Naive B cell (primary cell): ENCODE results near the gene GATC. TPM values are rescaled to one million over a fixed set of nuclear protein-coding genes. Genes with fewer than 3 reads are reported as not detected.

Experiments
- ATAC-seq, 2 donors: fragments of 150-1000 bp; cut with Tn5 transposase; 2 replicates each; pipeline ENCODE4 v1.10.0; 2021; ENCODE audit warnings: low read depth in 2 of 2, mild to moderate bottlenecking in 2 of 2, moderate library complexity in 2 of 2
- DNase-seq: peaks from one replicate; pipeline ENCODE4 v3.0.0; 2022
- H3K27ac Mint-ChIP-seq, 6 donors: one replicate each; pipeline ENCODE4 v1.8.0; 2020 to 2022; ENCODE audit warnings: mild to moderate bottlenecking in 6 of 6, mixed read lengths in 6 of 6, moderate library complexity in 5 of 6, inconsistent platforms in 2 of 6
- H3K27me3 Mint-ChIP-seq, 3 donors: one replicate each; pipeline ENCODE4 v1.8.0; 2021 to 2022; ENCODE audit warnings: mixed read lengths in 3 of 3, mild to moderate bottlenecking in 1 of 3
- H3K36me3 Mint-ChIP-seq, 2 donors: one replicate each; pipeline ENCODE4 v1.8.0; 2020 to 2022; ENCODE audit warnings: mixed read lengths in 2 of 2, inconsistent platforms in 1 of 2, mild to moderate bottlenecking in 1 of 2
- H3K4me1 Mint-ChIP-seq, 3 donors: one replicate each; pipeline ENCODE4 v1.8.0; 2020 to 2022; ENCODE audit warnings: mixed read lengths in 3 of 3, inconsistent platforms in 1 of 3, mild to moderate bottlenecking in 1 of 3, moderate library complexity in 1 of 3
- H3K4me3 Mint-ChIP-seq, 8 donors: one replicate each; pipeline ENCODE4 v1.8.0; 2020 to 2022; ENCODE audit warnings: mild to moderate bottlenecking in 8 of 8, mixed read lengths in 8 of 8, moderate library complexity in 8 of 8, inconsistent platforms in 2 of 8
- H3K9me3 Mint-ChIP-seq, 7 donors: one replicate each; pipeline ENCODE4 v1.8.0; 2020 to 2022; ENCODE audit warnings: mixed read lengths in 7 of 7, mild to moderate bottlenecking in 5 of 7, inconsistent platforms in 2 of 7, moderate library complexity in 1 of 7
- polyA plus RNA-seq, 6 donors: library from polyadenylated mRNA; unstranded; fragments of 300-500 nt; fragmentation: Illumina TruSeq; gene quantifications; one replicate each; pipeline ENCODE4 v1.2.3, GENCODE V29; 2021; ENCODE audit warnings: low read depth in 6 of 6

The GATC gene
- polyA plus RNA-seq, 6 donors from 2014 or later: 9.7 to 16.3 (median 14.5) TPM

DNA sequence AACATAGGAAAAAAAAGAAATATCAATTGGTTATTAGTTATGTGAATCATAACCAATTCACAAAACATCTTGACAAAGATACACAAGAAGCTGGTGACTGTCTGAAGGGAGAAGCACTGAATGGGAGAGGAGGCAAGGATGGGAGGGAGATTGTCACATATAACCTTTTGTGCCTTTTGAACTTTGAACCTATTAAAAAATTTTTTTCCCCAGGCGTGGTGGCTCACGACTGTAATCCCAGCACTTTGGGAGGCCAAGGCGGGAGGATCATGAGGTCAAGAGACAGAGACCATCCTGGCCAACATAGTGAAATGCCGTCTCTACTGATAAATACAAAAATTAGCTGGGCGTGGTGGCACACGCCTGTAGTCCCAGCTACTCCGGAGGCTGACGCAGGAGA lies 62.3 kb downstream of the GATC start:
- peaks cover 4 to 18% of the 10 kb centered on the region in 2 donors for H3K36me3 Mint-ChIP-seq
- no peaks in the 10 kb centered on the region for H3K9me3 Mint-ChIP-seq
- H3K27ac Mint-ChIP-seq: no peak overlapping the region
- H3K27me3 Mint-ChIP-seq: no peaks in the 10 kb centered on the region
- ATAC-seq (no peak), DNase-seq (no peak)
- H3K4me1 Mint-ChIP-seq: no peaks in the 10 kb centered on the region
- H3K4me3 Mint-ChIP-seq: no peak overlapping the region

Other genes starting within 250 kb of the GATC start
- 1,000 to 10,000 TPM; 1,332 to 2,325 (median 1,674) TPM for gene RPLP0, start 245.3 kb upstream of the GATC start, polyA plus RNA-seq
- 1 to 10 TPM in 5 of 6 donors, under 1 TPM in 1; 0.95 to 6.0 (median 3.7) TPM for gene PXN, start 180.7 kb upstream of the GATC start, polyA plus RNA-seq
- 100 to 1,000 TPM in 1 of 6 donors, 10 to 100 TPM in 1, not detected in 4; 82.0 to 107 TPM for gene RNU4-2, start 154.5 kb upstream of the GATC start, polyA plus RNA-seq
- not detected for gene RNU4-1, start 153.2 kb upstream of the GATC start, polyA plus RNA-seq
- gene SIRT4, start 144.1 kb upstream of the GATC start, polyA plus RNA-seq: 1 to 10 TPM; 1.3 to 4.3 (median 1.4) TPM
- not detected for gene PLA2G1B, start 118.7 kb upstream of the GATC start, polyA plus RNA-seq
- not detected for gene MSI1, start 77.3 kb upstream of the GATC start, polyA plus RNA-seq
- gene COX6A1, start 8.3 kb upstream of the GATC start, polyA plus RNA-seq: 1,000 to 10,000 TPM in 1 of 6 donors, 100 to 1,000 TPM in 5; 716 to 1,228 (median 856) TPM
- 10 to 100 TPM; 49.1 to 66.6 (median 58.4) TPM for gene TRIAP1, start 60 bp upstream of the GATC start, polyA plus RNA-seq
- 100 to 1,000 TPM; 208 to 293 (median 218) TPM for gene SRSF9, start 23.3 kb downstream of the GATC start, polyA plus RNA-seq
- gene DYNLL1, start 49.7 kb downstream of the GATC start, polyA plus RNA-seq: 100 to 1,000 TPM; 206 to 326 (median 268) TPM
- gene COQ5, start 82.7 kb downstream of the GATC start, polyA plus RNA-seq: 10 to 100 TPM; 25.2 to 56.5 (median 35.1) TPM
- 100 to 1,000 TPM in 2 of 6 donors, 10 to 100 TPM in 4; 77.2 to 133 (median 94.7) TPM for gene RNF10, start 87.9 kb downstream of the GATC start, polyA plus RNA-seq
- gene POP5, start 135.0 kb downstream of the GATC start, polyA plus RNA-seq: 100 to 1,000 TPM in 2 of 6 donors, 10 to 100 TPM in 4; 68.7 to 116 (median 94.6) TPM
- not detected for gene CABP1, start 194.2 kb downstream of the GATC start, polyA plus RNA-seq
- 10 to 100 TPM; 32.0 to 43.8 (median 33.8) TPM for gene MLEC, start 240.7 kb downstream of the GATC start, polyA plus RNA-seq